ENCODE results near the gene NPBWR2. TPM values are rescaled to one million over a fixed set of nuclear protein-coding genes. Genes with fewer than 3 reads are reported as not detected.

Gene NPBWR2
- total RNA-seq, 4 donors from 2014 or later: not detected

DNA sequence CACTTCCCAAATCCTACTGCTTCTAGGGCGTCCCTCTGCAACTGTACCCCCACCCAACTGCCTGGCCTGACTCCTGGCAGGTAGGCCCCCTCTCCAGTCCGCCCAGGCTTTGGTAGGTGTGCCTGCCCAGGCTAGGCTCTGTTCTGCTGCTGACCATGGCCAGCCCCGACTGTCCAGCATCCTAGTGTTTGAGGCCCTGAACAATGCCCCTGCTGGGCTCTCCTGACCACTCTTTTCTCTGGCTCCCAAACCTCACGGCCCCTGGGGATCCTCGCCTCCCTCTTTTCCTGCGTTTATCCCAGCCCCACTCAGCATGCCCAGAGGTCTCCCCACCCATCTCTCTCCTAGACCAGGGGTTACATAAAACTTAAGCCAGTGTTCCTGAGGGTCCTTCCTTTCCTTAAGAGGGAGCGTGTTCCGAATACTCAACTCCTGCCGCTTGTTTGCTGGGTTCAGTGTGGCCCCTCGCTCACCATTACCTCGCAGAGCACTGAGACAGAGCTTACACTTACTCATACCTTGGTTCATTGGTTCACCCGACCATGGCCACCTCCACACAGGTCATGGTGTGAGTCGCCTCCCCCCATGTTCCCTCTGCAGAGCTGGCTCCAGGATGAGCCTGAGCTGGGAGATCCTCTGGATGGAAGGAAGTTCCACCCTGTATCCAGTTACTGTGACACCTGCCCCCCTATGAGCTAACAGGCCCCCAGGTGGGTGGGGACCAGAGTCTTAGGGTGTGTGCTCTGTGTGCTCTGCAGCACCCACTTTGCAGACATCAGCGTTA, 35.8 kb upstream of the NPBWR2 start:
- Histone ChIP-seq H3K9me3 (peaks cover 0 to 12% (median 0%) of the 10 kb centered on the region in 3 donors), H3K36me3 (no peaks in the 10 kb centered on the region), H3K4me3 (no peak overlapping the region), H3K27ac (no peak overlapping the region), H3K27me3 (peaks cover 68% of the 10 kb centered on the region), H3K4me1 (no peaks in the 10 kb centered on the region)
- no peak for TF ChIP-seq EP300 (IDR thresholded peaks at IDR 0.05)
- TF ChIP-seq POLR2A (IDR thresholded peaks at IDR 0.05): no peak
- TF ChIP-seq, protein P1, sequence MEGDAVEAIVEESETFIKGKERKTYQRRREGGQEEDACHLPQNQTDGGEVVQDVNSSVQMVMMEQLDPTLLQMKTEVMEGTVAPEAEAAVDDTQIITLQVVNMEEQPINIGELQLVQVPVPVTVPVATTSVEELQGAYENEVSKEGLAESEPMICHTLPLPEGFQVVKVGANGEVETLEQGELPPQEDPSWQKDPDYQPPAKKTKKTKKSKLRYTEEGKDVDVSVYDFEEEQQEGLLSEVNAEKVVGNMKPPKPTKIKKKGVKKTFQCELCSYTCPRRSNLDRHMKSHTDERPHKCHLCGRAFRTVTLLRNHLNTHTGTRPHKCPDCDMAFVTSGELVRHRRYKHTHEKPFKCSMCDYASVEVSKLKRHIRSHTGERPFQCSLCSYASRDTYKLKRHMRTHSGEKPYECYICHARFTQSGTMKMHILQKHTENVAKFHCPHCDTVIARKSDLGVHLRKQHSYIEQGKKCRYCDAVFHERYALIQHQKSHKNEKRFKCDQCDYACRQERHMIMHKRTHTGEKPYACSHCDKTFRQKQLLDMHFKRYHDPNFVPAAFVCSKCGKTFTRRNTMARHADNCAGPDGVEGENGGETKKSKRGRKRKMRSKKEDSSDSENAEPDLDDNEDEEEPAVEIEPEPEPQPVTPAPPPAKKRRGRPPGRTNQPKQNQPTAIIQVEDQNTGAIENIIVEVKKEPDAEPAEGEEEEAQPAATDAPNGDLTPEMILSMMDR (IDR thresholded peaks at IDR 0.05): no peak
- 76 to 86% methylated on average over 8 to 12 of the region's 14 CpGs for WGBS, 2 donors (ENCODE audit: low coverage in 1 of 2)
- ATAC-seq: no peak

DNA sequence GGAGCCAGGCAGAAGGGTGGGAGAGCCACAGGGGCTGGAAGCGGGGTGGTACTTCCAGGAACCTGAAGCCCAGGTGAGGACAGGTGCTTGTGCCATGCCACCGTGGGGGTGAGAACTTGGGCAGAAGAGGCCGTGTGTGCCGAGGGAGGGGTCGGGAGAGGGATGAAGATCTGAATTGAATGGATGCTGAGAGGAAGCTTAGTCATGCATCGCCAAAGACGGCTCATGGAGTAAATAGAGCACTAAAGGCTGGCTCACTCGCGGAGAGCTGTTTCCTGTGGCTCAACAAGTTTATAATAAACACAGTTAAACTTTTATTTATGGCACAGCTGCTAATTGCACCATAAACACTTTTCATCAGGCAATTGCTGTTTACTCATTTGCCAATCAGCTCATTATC, 35.2 kb upstream of the NPBWR2 start:
- H3K27me3 ChIP-seq: peaks cover 67% of the 10 kb centered on the region
- ATAC-seq: no peak
- no peaks in the 10 kb centered on the region for H3K4me1 ChIP-seq
- H3K9me3 ChIP-seq: peaks cover 0 to 12% (median 0%) of the 10 kb centered on the region in 3 donors
- no peaks in the 10 kb centered on the region for H3K36me3 ChIP-seq
- no peak overlapping the region for H3K27ac ChIP-seq
- 28 to 42% methylated on average over 9 of the region's 9 CpGs for WGBS, 2 donors (ENCODE audit: low coverage in 1 of 2)
- TF ChIP-seq EP300 (IDR thresholded peaks at IDR 0.05): no peak
- no peak for TF ChIP-seq POLR2AphosphoS5 (IDR thresholded peaks at IDR 0.05)
- no peak for TF ChIP-seq POLR2A (IDR thresholded peaks at IDR 0.05)
- TF ChIP-seq, protein P1 (IDR thresholded peaks at IDR 0.05): no peak
- H3K4me3 ChIP-seq: no peak overlapping the region

DNA sequence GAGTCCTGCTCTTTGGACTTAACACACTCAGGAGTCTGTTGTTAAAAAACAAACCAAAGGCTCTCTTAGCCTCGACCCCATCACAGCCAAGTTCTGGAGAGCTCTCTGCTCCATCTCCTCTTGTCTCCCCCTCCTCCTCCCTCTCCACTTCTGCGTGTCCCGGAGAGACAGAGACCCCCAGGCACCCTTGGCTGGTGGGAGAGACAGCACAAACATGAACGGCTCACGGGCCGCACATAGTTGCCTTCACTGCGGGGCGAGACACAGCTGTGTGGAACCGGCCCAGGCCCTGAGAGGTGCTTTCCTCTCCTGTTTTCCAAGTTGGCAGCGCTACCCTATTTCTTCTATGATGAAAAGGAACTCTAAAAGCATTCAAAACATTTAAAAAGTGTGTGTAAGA, 33.6 kb upstream of the NPBWR2 start:
- Histone ChIP-seq H3K36me3 (no peaks in the 10 kb centered on the region), H3K4me1 (no peaks in the 10 kb centered on the region), H3K9me3 (peaks cover 0 to 12% (median 0%) of the 10 kb centered on the region in 3 donors), H3K27me3 (peaks cover 53% of the 10 kb centered on the region), H3K4me3 (no peak overlapping the region), H3K27ac (no peak overlapping the region)
- ATAC-seq: no peak
- TF ChIP-seq, protein P1 (IDR thresholded peaks at IDR 0.05): no peak
- no peak for TF ChIP-seq POLR2A (IDR thresholded peaks at IDR 0.05)
- no peak for TF ChIP-seq EP300 (IDR thresholded peaks at IDR 0.05)
- no peak for TF ChIP-seq POLR2AphosphoS5 (IDR thresholded peaks at IDR 0.05)
- 63% methylated on average over 8 of the region's 10 CpGs; no CpG with 5 or more reads in 1 of the 2 donors for WGBS, 2 donors (ENCODE audit: low coverage in 1 of 2)

GRCh38 chr20:64140061-64140931, 32.9 kb upstream of the NPBWR2 start:
- Histone ChIP-seq H3K27ac (no peak overlapping the region), H3K9me3 (peaks cover 0 to 5% (median 0%) of the 10 kb centered on the region in 3 donors), H3K36me3 (no peaks in the 10 kb centered on the region), H3K27me3 (peaks cover 46% of the 10 kb centered on the region), H3K4me1 (no peaks in the 10 kb centered on the region), H3K4me3 (no peak overlapping the region)
- 60 to 83% methylated on average over 1 to 10 of the region's 13 CpGs for WGBS, 2 donors (ENCODE audit: low coverage in 1 of 2)
- ATAC-seq: no peak
- TF ChIP-seq POLR2AphosphoS5 (IDR thresholded peaks at IDR 0.05) (no peak), EP300 (IDR thresholded peaks at IDR 0.05) (no peak), POLR2A (IDR thresholded peaks at IDR 0.05) (no peak)
- TF ChIP-seq, protein P1 (IDR thresholded peaks at IDR 0.05): no peak
